GM21825 (cell line): ENCODE data around the gene AMZ2.
"Not testable (repeated sequence)": the region's sequence is repeated elsewhere in the genome, so short reads cannot be mapped to it uniquely, and the experiment has no call there.

ENCODE experiments used
- ATAC-seq: cut with Tn5 transposase; IDR thresholded peaks from one replicate; pipeline ENCODE4 v1.9.1; 2021; ENCODE audit warnings: mild to moderate bottlenecking, moderate library complexity; ENCODE audit not compliant: unreplicated experiment

AMZ2 gene, protein sequence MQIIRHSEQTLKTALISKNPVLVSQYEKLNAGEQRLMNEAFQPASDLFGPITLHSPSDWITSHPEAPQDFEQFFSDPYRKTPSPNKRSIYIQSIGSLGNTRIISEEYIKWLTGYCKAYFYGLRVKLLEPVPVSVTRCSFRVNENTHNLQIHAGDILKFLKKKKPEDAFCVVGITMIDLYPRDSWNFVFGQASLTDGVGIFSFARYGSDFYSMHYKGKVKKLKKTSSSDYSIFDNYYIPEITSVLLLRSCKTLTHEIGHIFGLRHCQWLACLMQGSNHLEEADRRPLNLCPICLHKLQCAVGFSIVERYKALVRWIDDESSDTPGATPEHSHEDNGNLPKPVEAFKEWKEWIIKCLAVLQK

DNA sequence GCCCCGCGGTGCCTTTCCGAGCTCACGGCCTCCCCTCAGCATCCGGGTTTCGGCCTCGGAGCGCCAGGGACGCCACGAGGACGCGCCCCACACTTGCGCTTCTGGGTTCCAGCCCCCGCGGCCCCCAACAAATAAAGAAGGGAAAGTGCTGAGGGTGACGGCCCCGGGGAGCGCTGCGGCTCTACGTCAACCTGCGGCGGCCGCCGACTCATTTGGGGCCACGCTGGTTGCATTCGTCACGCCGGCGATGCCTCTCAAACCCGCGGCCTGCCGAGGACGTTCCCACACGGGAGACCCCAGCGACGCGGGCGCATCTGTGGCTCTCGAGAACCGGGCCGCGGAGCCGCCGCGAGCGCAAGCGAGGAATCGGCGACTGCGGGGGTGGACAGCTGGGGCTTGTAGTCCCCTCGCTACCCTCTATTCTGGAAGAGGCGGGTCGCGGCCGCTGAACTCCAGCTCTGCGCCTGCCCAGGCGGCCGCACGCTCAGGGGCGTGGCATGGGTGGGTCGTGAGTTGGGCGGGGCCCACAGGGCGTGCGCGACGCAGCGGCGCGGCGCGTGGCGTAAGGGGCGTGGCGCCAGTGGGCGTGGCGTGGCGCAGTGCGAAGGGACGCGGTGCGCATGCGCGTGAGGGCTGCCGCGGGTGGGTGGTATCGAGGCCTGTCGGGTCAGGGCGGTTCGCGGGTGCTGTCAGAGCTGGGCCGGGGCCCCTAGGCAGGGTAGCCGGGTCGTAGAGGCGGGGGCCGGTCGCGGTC lies at the start of gene AMZ2:
AMZ2 (plus strand) TSS at position 599 of the 754 bp plus-strand sequence. CDS start 2,145 bp downstream, outside the sequence.
- ATAC-seq: peak; percentile 85

DNA sequence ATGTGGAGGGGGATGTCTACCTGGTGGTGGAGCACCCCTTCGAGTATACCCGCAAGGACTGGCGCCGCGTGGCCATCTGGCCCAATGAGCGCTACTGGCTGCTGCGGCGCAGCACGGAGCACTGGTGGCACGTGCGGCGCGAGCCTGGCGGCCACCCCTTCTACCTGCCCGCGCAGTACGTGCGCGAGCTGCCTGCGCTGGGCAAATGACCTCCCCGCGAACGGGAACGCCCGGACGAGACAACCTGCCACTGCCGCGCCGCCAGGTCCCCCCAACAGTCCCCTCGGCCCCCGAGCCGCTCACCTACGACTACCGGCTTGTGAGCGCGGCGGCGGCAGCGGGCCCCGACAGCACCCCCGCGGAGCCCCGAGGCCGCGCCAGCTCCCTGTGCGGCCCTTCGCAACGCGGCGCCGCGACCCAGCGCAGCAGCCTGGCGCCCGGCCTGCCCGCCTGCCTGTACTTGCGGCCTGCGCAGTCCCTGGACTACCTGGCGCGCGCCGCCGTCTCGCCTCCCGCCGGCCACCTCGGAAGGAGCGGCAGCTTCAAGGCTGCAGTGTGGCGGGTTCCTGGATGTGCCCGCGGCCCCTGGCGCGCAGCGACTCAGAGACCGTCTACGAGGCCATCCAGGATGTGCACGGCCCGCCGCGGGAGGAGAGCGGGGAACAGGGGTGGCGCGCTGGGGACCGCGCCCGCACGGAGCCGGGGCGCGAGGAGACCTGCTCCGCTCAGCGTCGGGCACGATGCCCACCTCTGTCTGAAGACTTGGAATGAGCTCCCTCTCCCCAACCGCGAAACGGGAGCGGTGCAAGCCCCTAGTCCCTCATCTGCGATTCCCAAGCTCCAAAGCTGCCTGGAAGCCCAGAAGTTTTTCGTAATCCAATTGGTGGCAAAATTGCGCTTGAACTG lies 48.7 kb upstream of the AMZ2 start:
- no peak for ATAC-seq

DNA sequence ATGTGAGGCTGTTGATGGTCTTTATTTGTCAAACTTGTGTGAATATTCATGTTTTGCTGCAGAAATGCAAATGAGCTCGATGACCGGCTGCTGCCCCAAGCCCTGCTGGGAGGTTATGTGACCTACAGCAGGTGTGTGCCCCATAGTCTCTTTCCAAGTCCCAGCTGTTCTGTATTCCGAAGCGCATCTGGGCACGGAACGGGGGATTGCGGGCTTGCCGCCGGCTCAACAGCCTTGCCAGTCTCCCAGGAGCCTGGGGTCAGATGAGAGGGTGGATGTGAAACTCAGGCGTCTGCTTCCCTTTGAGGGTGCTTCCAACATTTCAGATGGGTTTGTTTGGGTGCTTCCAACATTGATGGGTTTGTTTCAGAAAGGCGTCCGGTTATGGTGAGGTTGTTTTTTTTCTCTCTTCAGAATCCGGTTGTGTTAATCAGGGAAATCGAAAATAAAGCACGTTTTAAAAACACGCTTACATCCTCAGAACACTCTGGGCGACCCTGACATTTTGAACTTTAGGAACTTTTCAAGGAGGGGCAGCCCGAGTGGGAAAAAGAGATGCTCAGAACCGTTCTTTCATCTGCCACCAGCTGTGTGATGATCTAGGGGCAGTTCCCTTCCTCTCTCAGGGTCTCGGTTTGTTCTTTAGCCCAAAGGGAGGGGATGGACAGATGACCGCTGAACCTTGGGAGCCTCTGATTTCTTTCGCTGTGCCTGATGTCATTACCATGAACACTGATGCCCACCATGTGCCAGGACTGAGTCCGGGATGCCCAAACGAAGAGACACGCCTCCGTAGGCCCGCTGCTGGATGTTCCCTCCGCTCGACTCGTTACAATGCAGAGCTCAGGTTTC lies 47.8 kb upstream of the AMZ2 start:
- no peak for ATAC-seq

DNA sequence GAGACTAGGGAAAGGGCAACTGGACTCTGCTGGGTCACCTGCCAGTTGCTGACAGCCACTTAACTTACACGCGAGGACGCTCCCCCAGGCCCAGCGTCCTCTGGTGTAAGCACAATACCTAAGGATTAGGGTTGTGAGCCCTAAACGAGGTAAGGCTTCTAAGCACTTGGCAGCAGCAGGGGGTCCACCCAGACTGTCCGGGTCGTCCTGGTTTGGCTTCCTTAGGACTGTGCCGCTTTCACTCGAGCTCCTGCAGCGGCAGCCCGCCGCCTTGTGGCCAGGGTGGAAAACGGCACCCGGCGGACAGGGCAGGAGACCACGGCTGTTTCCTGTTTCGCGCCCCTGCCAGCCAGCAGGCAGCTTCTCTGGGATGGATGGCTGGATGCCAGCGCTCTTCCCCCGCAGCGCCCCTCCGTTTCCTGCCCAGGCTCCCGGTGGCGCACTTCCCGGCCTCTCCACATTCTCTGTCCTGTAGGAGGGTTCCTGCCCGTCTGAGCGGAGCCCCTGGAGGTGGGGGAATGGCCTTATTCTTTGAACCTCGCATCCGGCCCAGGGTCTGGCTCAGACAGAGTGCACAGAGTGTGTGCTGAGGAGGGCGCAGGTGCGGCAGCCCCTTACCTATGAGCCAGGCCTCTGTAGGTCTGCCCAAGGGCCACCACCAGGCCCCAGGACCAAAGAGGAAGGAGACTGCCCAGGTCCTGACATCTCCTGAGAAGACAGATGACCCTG lies 47.0 kb upstream of the AMZ2 start:
- peak; percentile 33 for ATAC-seq

DNA sequence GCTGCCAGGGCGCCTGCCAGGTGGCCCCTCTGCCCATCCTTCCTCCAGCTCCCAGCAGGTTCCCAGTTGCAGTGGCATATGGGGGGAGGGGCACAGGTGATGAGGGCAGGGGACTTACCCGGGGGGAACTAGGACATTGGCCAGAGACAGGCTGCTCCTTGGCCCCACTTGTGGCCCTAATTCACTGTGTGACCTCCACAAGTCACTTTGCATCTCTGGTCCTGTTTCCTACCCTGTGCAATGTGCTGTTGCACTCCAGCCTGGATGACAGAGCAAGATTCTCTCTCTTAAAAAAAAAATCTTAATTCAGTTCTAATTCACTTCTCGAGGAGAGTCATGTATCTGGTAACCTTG lies 46.4 kb upstream of the AMZ2 start:
- not testable (repeated sequence) for ATAC-seq

DNA sequence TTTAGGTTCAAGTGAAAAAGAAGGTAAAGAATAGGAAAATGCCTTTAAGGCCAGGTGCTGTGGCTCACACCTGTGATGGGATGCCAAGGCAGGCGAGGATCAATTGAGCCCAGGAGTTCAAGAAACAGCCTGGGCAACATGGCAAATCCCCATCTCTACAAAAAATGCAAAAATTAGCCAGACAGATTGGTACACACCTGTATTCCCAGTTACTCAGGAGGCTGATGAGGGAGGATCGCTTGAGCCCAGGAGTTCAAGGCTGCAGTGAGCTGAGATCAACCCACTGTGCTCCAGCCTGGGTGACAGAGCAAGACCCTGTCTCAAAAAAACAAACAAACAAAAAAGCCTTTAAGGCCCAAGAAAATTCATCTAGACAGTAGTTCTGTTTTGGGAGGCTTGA lies 45.5 kb upstream of the AMZ2 start:
- ATAC-seq: not testable (repeated sequence)

DNA sequence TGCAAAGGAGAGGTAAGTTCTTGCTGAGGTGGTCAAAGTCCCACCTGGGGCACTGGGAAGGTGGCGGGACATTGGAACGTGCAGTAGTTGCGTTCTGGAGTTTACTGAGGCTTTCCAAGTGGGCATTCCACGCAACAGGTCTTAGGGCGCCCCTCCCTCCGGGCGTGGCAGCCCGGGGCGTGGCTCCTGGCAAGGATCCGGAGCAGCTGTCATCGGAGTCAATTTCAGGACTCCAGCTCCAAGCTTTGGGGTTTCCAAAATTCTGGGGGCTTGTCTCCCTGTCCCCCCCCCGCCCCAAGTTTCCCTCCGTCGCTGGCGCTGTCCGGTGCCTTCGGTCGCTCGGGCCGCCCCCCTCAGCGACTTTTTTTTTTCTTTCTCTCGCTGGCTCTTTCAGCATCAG lies 43.1 kb upstream of the AMZ2 start:
- ATAC-seq: no peak

DNA sequence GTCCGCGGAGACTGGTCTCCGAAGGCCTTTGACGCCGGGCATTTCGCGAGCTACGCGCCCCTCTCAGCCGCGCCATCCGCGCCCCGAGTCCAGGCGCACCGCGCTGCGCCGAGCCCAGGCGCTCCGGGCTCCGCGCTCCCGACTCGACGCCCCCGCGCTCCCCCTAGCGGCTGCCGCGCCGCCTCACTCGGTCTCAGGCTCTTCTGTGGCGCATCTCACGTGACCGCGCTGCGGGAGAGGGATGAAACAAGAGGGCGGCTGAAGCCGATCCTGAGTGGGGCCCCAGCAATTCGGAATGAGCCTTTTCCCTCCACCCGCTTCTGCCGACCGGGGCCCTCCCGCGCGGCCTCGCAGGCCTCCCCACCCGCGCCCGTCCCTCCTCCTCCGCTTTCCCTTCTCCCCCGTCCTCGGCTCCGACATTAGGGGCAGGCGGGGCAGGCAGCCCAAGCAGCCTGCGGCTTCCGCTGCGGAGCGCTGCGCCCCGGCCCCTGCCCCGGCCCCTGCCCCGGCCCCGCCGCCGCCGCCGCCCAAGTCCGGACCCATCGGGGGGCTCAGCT lies 42.5 kb upstream of the AMZ2 start:
- ATAC-seq: peak; percentile 86

DNA sequence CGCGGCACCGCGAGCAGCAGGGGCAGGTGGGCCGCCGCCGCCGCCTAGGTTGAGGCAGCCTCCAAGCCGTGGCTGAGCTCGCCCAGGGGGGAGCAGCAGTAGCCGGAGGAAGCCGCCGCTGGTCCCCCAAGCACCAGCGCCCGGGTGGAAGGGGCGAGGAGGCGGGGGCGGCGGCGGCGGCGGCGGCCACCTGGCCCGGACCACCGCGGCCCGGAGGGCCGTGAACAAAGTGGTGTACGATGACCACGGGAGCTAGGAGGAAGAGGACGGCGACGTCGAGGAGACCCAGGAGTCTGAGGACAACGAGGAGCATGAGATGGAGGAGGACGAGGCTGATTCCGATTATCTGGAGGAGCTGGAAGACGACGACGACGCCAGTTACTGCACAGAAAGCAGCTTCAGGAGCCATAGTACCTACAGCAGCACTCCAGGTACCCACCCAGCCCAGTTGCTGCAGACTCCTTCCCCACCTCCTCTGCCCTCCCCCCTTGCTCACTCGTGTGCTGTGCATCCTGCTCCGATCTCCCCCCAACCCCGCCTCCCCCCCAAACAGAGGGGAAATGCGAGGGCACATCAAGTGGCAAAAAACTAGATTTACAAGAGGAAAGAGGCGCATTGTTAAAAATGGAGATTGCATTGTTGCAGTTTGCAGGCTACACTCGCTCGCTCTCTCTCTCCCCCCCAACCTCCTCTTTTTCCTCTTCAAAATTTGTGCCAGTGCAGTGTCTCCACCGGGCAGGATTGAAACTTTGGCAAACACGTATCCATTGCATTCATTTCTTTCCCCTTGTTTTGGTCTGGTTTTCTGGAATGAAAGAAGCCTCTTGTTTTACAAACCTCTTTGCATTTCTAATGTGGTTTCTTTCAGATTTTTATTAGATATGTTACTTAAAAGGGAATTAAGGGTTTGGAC lies 41.8 kb upstream of the AMZ2 start:
- peak; percentile 26 for ATAC-seq

DNA sequence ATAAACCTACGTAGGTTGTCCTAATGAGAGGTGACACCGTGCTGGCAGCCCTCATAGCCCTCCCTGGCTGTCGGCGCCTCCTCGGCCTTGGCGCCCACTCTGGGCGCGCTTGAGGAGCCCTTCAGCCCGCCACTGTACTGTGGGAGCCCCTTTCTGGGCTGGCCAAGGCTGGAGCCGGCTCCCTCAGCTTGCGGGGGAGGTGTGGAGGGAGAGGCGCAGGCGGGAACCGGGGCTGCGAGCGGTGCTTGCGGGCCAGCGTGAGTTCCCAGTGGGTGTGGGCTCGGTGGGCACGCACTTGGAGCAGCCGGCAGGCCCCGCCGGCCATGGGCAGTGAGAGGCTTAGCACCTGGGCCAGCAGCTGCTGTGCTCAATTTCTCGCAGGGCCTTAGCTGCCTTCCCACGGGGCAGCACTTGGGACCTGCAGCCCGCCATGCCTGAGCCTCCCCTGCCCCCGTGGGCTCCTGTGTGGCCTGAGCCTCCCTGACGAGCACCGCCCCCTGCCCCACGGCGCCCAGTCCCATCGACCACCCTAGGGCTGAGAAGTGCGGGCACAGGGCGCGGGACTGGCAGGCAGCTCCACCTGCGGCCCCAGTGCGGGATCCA lies 40.1 kb upstream of the AMZ2 start:
- ATAC-seq: no peak

DNA sequence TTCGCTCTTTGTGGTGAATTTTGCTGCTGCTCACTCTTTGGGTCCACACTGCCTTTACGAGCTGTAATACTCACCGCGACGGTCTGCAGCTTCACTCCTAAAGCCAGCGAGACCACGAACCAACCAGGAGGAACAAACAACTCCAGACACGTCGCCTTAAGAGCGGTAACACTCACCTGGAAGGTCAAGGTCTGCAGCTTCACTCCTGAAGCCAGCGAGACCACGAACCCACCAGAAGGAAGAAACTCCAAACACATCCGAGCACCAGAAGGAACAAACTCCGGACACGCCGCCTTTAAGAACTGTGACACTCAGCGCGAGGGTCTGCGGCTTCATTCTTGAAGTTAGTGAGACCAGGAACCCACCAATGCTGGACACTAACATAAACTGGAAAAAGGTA lies 39.2 kb upstream of the AMZ2 start:
- ATAC-seq: not testable (repeated sequence)

DNA sequence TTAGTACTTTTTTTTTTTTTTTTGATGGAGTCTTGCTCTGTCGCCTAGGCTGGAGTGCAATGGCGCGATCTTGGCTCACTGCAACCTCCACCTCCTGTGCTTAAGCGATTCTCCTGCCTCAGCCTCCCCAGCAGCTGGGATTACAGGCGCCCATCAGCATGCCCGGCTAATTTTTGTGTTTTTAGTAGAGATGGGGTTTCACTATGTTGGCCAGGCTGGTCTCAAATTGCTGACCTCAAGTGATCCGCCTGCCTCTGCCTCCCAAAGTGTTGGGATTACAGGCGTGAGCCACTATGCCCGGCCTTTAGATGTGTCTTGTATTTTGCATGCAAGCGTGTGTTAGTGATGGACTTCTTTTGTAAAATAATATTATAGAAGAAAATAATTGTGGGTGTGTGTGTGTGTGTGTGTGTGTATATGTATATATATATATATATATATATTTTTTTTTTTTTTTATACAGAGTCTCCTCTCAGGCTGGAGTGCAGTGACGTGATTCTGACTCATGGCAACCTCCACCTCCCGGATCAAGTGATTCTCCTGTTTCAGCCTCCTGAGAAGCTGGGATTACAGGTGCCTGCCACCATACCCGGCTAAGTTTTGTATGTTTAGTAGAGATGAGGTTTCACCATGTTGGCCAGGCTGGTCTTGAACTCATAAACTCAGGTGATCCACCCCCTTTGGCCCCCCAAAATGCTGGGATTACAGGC lies 38.5 kb upstream of the AMZ2 start:
- not testable (repeated sequence) for ATAC-seq

DNA sequence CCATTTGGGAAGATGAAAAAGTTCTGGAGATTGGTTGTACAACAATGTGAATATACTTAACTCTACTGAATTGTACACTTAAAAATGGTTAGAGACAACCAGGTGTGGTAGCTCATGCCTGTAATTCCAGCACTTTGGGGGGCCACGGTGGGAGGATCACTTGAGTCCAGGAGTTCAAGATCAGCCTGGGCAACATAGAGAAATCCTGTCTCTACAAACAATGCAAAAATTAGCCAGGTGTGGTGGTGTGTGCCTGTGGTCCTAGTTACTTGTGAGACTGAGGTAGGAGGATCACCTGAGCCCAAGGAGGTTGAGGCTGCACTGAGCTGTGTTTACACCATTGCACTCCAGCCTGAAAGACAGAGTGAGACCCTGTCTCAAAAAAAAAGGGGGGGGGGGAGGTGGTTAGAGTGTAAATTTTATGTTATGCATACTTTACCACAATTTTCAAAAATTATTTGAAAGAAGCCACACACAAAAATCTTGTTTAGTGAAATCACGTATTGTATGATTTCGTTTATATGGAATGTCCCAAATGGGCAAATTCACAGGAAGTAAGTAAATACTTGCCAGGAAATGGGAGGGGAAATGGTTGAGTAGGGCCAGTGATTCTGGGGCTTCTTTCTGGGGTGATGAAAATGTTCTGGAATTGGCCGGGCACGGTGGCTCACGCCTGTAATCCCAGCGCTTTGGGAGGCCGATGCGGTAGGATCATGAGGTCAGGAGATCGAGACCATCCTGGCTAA lies 37.1 kb upstream of the AMZ2 start:
- ATAC-seq: no peak

DNA sequence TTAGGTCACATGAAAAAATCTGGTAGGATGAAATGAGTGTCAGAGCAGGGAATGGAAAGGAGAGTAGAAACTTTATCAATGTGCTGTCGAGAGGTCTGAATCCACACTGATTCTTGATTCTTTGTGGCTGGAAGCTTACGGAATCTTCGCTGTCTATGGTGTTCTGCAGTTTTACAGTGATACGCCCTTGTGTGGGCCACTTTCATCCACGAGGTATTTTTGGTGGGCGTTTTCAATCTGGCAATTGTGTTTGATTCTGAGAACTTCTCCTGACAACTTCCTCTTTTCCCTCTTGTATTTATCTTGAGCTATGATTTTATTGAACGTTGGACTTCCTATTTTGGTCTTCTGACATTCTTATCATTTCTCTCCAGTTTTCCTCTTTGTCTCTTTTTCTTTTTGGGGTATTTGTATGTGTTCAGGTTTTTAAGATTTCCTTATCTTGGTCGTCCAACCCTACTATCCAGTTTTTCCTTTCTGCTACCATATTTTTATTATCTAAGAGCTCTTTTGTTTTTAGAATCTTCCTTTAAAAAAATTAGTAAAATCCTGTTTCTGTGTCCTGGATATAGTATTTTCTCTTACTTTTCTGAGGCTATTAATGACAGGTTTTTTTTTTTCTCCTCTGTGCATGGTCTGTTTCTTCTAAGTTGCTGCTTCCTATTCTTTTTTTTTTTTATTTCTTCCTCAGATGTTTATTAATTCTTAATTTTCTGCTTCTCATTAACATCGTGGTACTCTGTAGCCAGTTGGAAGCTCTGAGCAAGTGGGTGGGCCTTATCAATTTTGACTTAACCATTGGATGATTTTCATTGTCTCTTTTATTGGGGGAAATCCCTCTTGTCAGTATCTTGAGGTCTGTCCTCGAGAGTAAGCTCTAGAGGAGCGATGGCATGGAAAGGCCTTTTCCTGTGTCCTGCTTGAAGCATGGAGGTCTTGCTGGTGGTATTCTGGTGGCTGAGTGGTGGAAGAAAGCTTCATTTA lies 34.1 kb upstream of the AMZ2 start:
- ATAC-seq: not testable (repeated sequence)

DNA sequence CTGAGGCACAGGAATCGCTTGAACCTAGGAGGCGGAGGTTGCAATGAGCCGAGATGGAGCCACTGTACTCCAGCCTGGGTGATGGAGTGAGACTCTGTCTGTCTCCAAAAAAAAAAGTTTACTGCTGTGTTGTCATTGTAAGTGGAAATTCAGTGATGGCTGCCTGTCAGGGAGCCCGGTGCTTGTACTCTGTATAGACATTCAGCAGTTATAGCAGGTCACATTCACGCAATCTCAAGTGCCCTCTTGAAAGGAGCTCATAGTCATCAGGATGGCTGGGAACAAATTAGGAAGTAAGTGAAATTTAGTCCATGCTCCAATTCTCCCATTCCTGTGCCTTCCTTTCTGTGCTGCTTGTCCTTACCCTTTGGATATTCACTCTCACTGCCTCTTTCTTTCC lies 32.4 kb upstream of the AMZ2 start:
- ATAC-seq: not testable (repeated sequence)
